Adrenal gland (tissue), 12 donors: Measurements from ENCODE around the gene PPCS. TPM values are rescaled to one million over a fixed set of nuclear protein-coding genes. Genes with fewer than 3 reads are reported as not detected.

Source experiments
- DNase-seq, 7 donors: peaks; one replicate each; pipeline ENCODE4 v3.0.0-alpha.2; 2019 to 2020
- H3K27ac ChIP-seq, 5 donors: fragments of 200-600 bp; sonication (generic) in 4 of 5; 1 replicate in 3 of 5; 2 replicates in 2 of 5; pipeline versions ENCODE4 v1.5.1 to v1.8.0; 2016 to 2020; ENCODE audit warnings: mild to moderate bottlenecking in 1 of 5
- H3K27me3 ChIP-seq: fragments of 200-600 bp; 2 replicates; pipeline ENCODE4 v1.8.0; 2021
- H3K36me3 ChIP-seq, 2 donors: fragments of 200-600 bp; replicated peaks in 1 of 2; 1 replicate in 1 of 2; 2 replicates in 1 of 2; pipeline versions ENCODE4 v1.5.1 to v1.8.0; 2018 to 2022
- H3K4me1 ChIP-seq, 2 donors: fragments of 200-600 bp; replicated peaks in 1 of 2; 1 replicate in 1 of 2; 2 replicates in 1 of 2; pipeline versions ENCODE4 v1.5.1 to v1.8.0; 2018 to 2021
- H3K4me3 ChIP-seq, 4 donors: fragments of 200-600 bp; sonication (generic) in 3 of 4; one replicate each; pipeline ENCODE4 v1.5.1; 2016 to 2018
- H3K9me3 ChIP-seq, 3 donors: fragments of 200-600 bp; sonication (generic) in 1 of 3; replicated peaks in 1 of 3; 1 replicate in 2 of 3; 2 replicates in 1 of 3; pipeline versions ENCODE4 v1.5.1 to v1.8.0; 2016 to 2021
- CTCF ChIP-seq, 6 experiments: fragments of 450-650 bp in 4 of 6; fragments of 200-600 bp in 2 of 6; sonication (generic) in 1 of 6; IDR thresholded peaks; 1 replicate in 5 of 6; 2 replicates in 1 of 6; pipeline versions ENCODE4 v1.5.1 to v1.8.0; 2016 to 2021; ENCODE audit warnings: antibody characterized with exemption in 6 of 6, mild to moderate bottlenecking in 2 of 6, moderate library complexity in 1 of 6
- POLR2A ChIP-seq, 2 donors: fragments of 450-650 bp; IDR thresholded peaks; one replicate each; pipeline ENCODE4 v1.6.1; 2017; ENCODE audit warnings: antibody characterized with exemption in 2 of 2, mild to moderate bottlenecking in 2 of 2, moderate library complexity in 1 of 2
- WGBS, 4 donors: extraction: QIAGEN DNeasy Blood & Tissue Kit in 2 of 4; methylation state at CpG; one replicate each; pipeline versions ENCODE4 v1.1.5 to v1.1.7; 2013 to 2017; 5-methylcytosine and 5-hydroxymethylcytosine counted together
- intact Hi-C, 2 donors: fragments of 100-400 bp; cut with DNase I; formaldehyde crosslinking; loops; one replicate each; pipeline versions ENCODE4 v1.14.1 to v1.15.0; 2022 to 2023
- polyA plus RNA-seq, 3 donors: library from polyadenylated mRNA; stranded (reverse); fragments of 200-250 nt in 2 of 3; fragments of 350-450 nt in 1 of 3; fragmentation: Illumina TruSeq in 1 of 3; extraction: RNeasy Lipid Tissue Mini Kit (QIAGEN cat#74804) in 1 of 3; gene quantifications; one replicate each; pipeline ENCODE4 v1.2.3, GENCODE V29; 2013 to 2014
- total RNA-seq, 9 donors: library from RNA; depleted of rRNA in 4 of 9; stranded (reverse); fragments of >200 nt in 4 of 9; fragments of 120-200 nt in 1 of 9; fragmentation: NEBNext Ultra II Directional in 1 of 9; extraction: Animal tissue kit (Norgen Biotek cat#: 25700) in 1 of 9; gene quantifications; one replicate each; pipeline versions ENCODE4 v1.1.0 to v1.2.4, GENCODE V29; 2013 to 2023
- donor health status: healthy with polysubstance abuse.
- donor health status: Bipolar disorder and iron deficiency.
- donor health status: DM: yes; HTN: yes; CAD: no.
- donor health status: DM: no; HTN: no; CAD: no.
- donor health status: DM: no; HTN: no; CAD: no.
- donor health status: DM: yes; HTN: yes; CAD: no.

PPCS gene
- total and polyA plus RNA-seq, 12 donors = 48.7 to 191 (median 89.8) TPM

DNA sequence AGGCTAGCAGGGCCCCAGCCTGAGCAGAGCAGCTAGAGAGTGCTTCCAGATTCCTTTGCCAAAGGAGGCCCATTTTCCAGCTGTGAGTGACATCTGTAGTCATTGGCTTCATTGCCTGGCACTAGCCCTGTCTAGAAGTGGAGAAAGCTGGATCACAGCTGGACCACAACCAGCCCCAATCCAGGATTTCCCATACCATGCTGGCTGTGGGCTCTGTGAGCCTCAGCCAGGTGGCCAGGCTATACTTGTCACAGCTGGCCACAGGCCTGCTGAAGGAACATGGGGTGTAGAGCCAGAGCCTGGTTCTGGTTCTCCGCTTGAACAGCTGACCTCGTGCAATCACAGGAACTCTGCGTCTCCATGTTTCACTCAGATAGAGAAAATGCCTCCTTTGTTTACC lies 39.2 kb upstream of the PPCS start:
- 50 to 93% (median 73%) methylated on average over 3 of the region's 3 CpGs for WGBS, 4 donors
- no peaks in the 10 kb centered on the region for H3K9me3 ChIP-seq
- H3K4me1 ChIP-seq = peaks cover 0 to 11% of the 10 kb centered on the region in 2 donors
- no peak overlapping the region for H3K27ac ChIP-seq
- no peaks in the 10 kb centered on the region for H3K27me3 ChIP-seq
- no peaks in the 10 kb centered on the region for H3K36me3 ChIP-seq
- H3K4me3 ChIP-seq = no peak overlapping the region
- intact Hi-C loops = no loop called here
- TF ChIP-seq CTCF (IDR thresholded peaks at IDR 0.05) = no peak
- TF ChIP-seq POLR2A (IDR thresholded peaks at IDR 0.05) = no peak
- no peak for DNase-seq

DNA sequence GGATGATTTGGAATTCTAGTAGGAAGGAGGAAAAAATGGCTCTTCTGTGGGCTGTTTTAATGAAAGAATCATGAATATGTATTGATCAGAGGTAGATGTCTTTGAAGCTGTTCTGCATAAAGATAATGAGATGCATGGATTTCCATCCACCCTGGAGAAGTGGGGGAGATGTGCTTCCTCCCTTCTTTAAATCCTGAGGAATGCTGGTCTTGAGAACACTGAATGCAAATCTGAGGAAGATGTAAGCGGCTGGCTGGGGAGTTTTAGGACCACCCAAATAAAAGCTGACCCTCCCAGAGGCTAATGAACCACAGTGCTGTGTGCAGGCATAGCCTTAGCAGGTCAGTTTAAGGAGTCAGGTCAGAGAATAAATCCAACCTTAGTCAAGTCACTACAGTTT lies 37.8 kb upstream of the PPCS start:
- whole genome bisulfite sequencing, 4 donors = 88 to 100% (median 93%) methylated on average over 1 of the region's 1 CpG
- H3K4me1 ChIP-seq = peaks cover 0 to 11% of the 10 kb centered on the region in 2 donors
- H3K36me3 ChIP-seq = no peaks in the 10 kb centered on the region
- intact Hi-C loops = no loop called here
- no peak overlapping the region for H3K27ac ChIP-seq
- TF ChIP-seq CTCF (IDR thresholded peaks at IDR 0.05) (no peak), POLR2A (IDR thresholded peaks at IDR 0.05) (no peak)
- no peak for DNase-seq
- no peak overlapping the region for H3K4me3 ChIP-seq
- H3K9me3 ChIP-seq = no peaks in the 10 kb centered on the region
- H3K27me3 ChIP-seq = no peaks in the 10 kb centered on the region

- no peak for DNase-seq
- peaks cover 0 to 11% of the 10 kb centered on the region in 2 donors for H3K4me1 ChIP-seq
- no peak overlapping the region for H3K27ac ChIP-seq
- no peaks in the 10 kb centered on the region for H3K9me3 ChIP-seq
- H3K36me3 ChIP-seq = no peaks in the 10 kb centered on the region
- TF ChIP-seq CTCF (IDR thresholded peaks at IDR 0.05) (no peak), POLR2A (IDR thresholded peaks at IDR 0.05) (no peak)
- no peak overlapping the region for H3K4me3 ChIP-seq
- intact Hi-C loops = no loop called here
- 90 to 100% (median 91%) methylated on average over 5 of the region's 5 CpGs for WGBS, 4 donors
- H3K27me3 ChIP-seq = no peaks in the 10 kb centered on the region
Measured at GRCh38 chr1:42419126-42419821, 37.1 kb upstream of the PPCS start.

DNA sequence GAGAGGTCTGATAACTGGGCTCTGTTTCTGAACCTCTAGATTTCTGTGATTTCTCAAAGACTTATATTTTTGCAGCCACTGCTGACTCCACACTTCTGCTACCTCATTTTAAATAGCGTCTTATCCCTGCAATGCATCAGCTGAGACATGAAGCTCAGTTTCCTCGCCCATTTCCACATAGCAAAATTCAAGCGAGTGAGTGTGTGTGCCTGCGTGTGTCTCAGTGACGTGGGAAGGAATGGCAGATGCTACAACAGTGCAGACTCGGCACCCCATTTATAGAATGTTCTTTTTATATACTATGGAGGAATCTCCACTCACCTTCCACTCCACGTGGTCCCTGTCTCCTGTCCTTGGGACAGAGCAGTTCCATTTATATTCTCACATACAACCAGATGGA lies 36.2 kb upstream of the PPCS start:
- H3K36me3 ChIP-seq = no peaks in the 10 kb centered on the region
- TF ChIP-seq POLR2A (IDR thresholded peaks at IDR 0.05) (no peak), CTCF (IDR thresholded peaks at IDR 0.05) (no peak)
- DNase-seq = no peak
- no peaks in the 10 kb centered on the region for H3K9me3 ChIP-seq
- WGBS, 4 donors = 75 to 80% (median 79%) methylated on average over 7 of the region's 7 CpGs
- H3K4me3 ChIP-seq = no peak overlapping the region
- H3K27me3 ChIP-seq = no peaks in the 10 kb centered on the region
- peaks cover 0 to 11% of the 10 kb centered on the region in 2 donors for H3K4me1 ChIP-seq
- no peak overlapping the region for H3K27ac ChIP-seq
- intact Hi-C loops = no loop called here
